ENCODE data around the gene TAS2R60. TPM values are rescaled to one million over a fixed set of nuclear protein-coding genes. Genes with fewer than 3 reads are reported as not detected.
"Not testable (repeated sequence)": the region's sequence is repeated elsewhere in the genome, so short reads cannot be mapped to it uniquely, and the experiment has no call there.

Gene TAS2R60
- total RNA-seq, 2 donors from 2014 or later, result 0.42 to 0.57 TPM

- DNase-seq (ENCODE audit: low spot score), result no peak
- intact Hi-C loops (cut with DNase I), result no loop called here
Observed at GRCh38 chr7:143459359-143459758, 16.1 kb downstream of the TAS2R60 start.

GRCh38 chr7:143460271-143460979 is 17.2 kb downstream of the TAS2R60 start:
- no peak for DNase-seq (ENCODE audit: low spot score)
- intact Hi-C loops (cut with DNase I), result no loop called here

- intact Hi-C loops (cut with DNase I), result no loop called here
- no peak for DNase-seq (ENCODE audit: low spot score)
Observed at GRCh38 chr7:143462045-143462444, 18.8 kb downstream of the TAS2R60 start.

- intact Hi-C loops (cut with DNase I), result no loop called here
Observed at GRCh38 chr7:143463556-143463955, 20.3 kb downstream of the TAS2R60 start.

GRCh38 chr7:143463957-143464356 is 20.7 kb downstream of the TAS2R60 start:
- intact Hi-C loops (cut with DNase I), result no loop called here
- DNase-seq (ENCODE audit: low spot score), result no peak

More at GRCh38 chr7:143463556-143463955, 20.3 kb downstream of the TAS2R60 start:
- no peak for DNase-seq (ENCODE audit: low spot score)

- intact Hi-C loops (cut with DNase I), result no loop called here
Observed at GRCh38 chr7:143467724-143468123, 24.5 kb downstream of the TAS2R60 start.

GRCh38 chr7:143472071-143472689 is 28.9 kb downstream of the TAS2R60 start:
- intact Hi-C loops (cut with DNase I), result not testable (repeated sequence)

More at GRCh38 chr7:143467724-143468123, 24.5 kb downstream of the TAS2R60 start:
- DNase-seq (ENCODE audit: low spot score), result no peak

GRCh38 chr7:143477501-143478150 is 34.4 kb downstream of the TAS2R60 start, which contains the start of gene TAS2R41:
Gene TAS2R41 (plus strand): TSS chr7:143477873. CDS start chr7:143477873, 0 bp downstream.
- intact Hi-C loops (cut with DNase I), result no loop called here

More at GRCh38 chr7:143472071-143472689, 28.9 kb downstream of the TAS2R60 start:
- not testable (repeated sequence) for DNase-seq (ENCODE audit: low spot score)

GRCh38 chr7:143479055-143479766 is 36.0 kb downstream of the TAS2R60 start:
- no peak for DNase-seq (ENCODE audit: low spot score)
- intact Hi-C loops (cut with DNase I), result no loop called here

More at GRCh38 chr7:143477501-143478150, 34.4 kb downstream of the TAS2R60 start, which contains the start of gene TAS2R41:
- DNase-seq (ENCODE audit: low spot score), result no peak

- intact Hi-C loops (cut with DNase I), result no loop called here
Observed at GRCh38 chr7:143480501-143480900, 37.2 kb downstream of the TAS2R60 start.

GRCh38 chr7:143484119-143484518 is 40.9 kb downstream of the TAS2R60 start:
- no peak for DNase-seq (ENCODE audit: low spot score)
- intact Hi-C loops (cut with DNase I), result no loop called here

More at GRCh38 chr7:143480501-143480900, 37.2 kb downstream of the TAS2R60 start:
- DNase-seq (ENCODE audit: low spot score), result no peak

GRCh38 chr7:143485094-143485493 is 41.8 kb downstream of the TAS2R60 start:
- intact Hi-C loops (cut with DNase I), result no loop called here
- DNase-seq (ENCODE audit: low spot score), result no peak

- intact Hi-C loops (cut with DNase I), result no loop called here
- no peak for DNase-seq (ENCODE audit: low spot score)
Observed at GRCh38 chr7:143485500-143485899, 42.2 kb downstream of the TAS2R60 start.

GRCh38 chr7:143486266-143486665 is 43.0 kb downstream of the TAS2R60 start:
- intact Hi-C loops (cut with DNase I); DNase-seq (ENCODE audit: low spot score): not testable (repeated sequence)

GRCh38 chr7:143487061-143487460 is 43.8 kb downstream of the TAS2R60 start:
- DNase-seq (ENCODE audit: low spot score), result no peak
- intact Hi-C loops (cut with DNase I), result no loop called here

- intact Hi-C loops (cut with DNase I), result no loop called here
- DNase-seq (ENCODE audit: low spot score), result peak; percentile 86
Observed at GRCh38 chr7:143487566-143487965, 44.3 kb downstream of the TAS2R60 start.

- DNase-seq (ENCODE audit: low spot score), result no peak
Observed at GRCh38 chr7:143490717-143491306, 47.6 kb downstream of the TAS2R60 start.

GRCh38 chr7:143492043-143492471 is 48.8 kb downstream of the TAS2R60 start:
- DNase-seq (ENCODE audit: low spot score), result no peak
- intact Hi-C loops (cut with DNase I), result no loop called here

More at GRCh38 chr7:143490717-143491306, 47.6 kb downstream of the TAS2R60 start:
- intact Hi-C loops (cut with DNase I), result no loop called here
